HepG2 (cell line): ENCODE results near the gene DTNB. TPM values are rescaled to one million over a fixed set of nuclear protein-coding genes. Genes with fewer than 3 reads are reported as not detected.

Experiments
- ATAC-seq: fragments of 200-7000 bp; cut with Tn5 transposase; 3 replicates; pipeline ENCODE4 v1.9.1; 2020; ENCODE audit warnings: mild to moderate bottlenecking, moderate library complexity
- BruUV-seq: library from RNA; stranded (reverse); fragments of 400-500 nt; replicated peaks from 2 replicates; lab custom pipeline; 2021; lab: Mats Ljungman, UMichigan
- CTCF ChIA-PET: fragments of 300-600 bp; formaldehyde crosslinking; extraction: SDS; loops from one replicate; lab custom pipeline; 2021; ENCODE audit warnings: low total read pairs, inconsistent platforms, low intra/inter-chr PET ratio; lab: Yijun Ruan, JAX
- POLR2A ChIA-PET: fragments of 350-600 bp; sonication (Branson Sonifier 250); formaldehyde crosslinking; loops from one replicate; lab custom pipeline; 2020; ENCODE audit warnings: antibody characterized with exemption, inconsistent platforms; lab: Yijun Ruan, JAX
- DNase-seq: peaks from one replicate; pipeline ENCODE4 v3.0.0-alpha.2; 2015; ENCODE audit warnings: low spot score
- FAIRE-seq: peaks from 3 replicates; lab custom pipeline; 2011; peaks lifted over from hg19 to GRCh38; lab: Jason Lieb, UNC
- H2AFZ ChIP-seq: one replicate; pipeline ENCODE4 v1.6.1; 2011; ENCODE audit warnings: low read length, inconsistent platforms
- H3K27ac ChIP-seq: fragments of 300-600 bp; 3 replicates; pipeline ENCODE4 v1.8.0; 2011; ENCODE audit warnings: mixed run types, mild to moderate bottlenecking, mixed read lengths, low read length, inconsistent platforms; ENCODE audit not compliant: insufficient read depth; ENCODE audit errors: extremely low read length
- H3K27me3 ChIP-seq, 2 experiments: fragments of 200-600 bp in 1 of 2; 2 replicates in 1 of 2; 3 replicates in 1 of 2; pipeline versions ENCODE4 v1.6.0 to v1.8.0; 2011; ENCODE audit warnings: low read length in 2 of 2, mild to moderate bottlenecking in 2 of 2, moderate library complexity in 2 of 2, inconsistent platforms in 1 of 2; ENCODE audit not compliant: insufficient read depth in 2 of 2, control insufficient read depth in 1 of 2
- H3K36me3 ChIP-seq, 2 experiments: fragments of 200-600 bp in 1 of 2; replicated peaks in 1 of 2; 2 replicates in 1 of 2; 3 replicates in 1 of 2; pipeline versions ENCODE4 v1.5.1 to v1.8.0; 2011; ENCODE audit warnings: low read length in 2 of 2, inconsistent platforms in 1 of 2; ENCODE audit not compliant: insufficient read depth in 2 of 2, control insufficient read depth in 1 of 2
- H3K4me1 ChIP-seq: 2 replicates; pipeline ENCODE4 v1.5.1; 2012; ENCODE audit warnings: low read length, inconsistent platforms; ENCODE audit not compliant: insufficient read depth
- H3K4me2 ChIP-seq: 2 replicates; pipeline ENCODE4 v1.6.0; 2011; ENCODE audit warnings: low read depth, low read length, inconsistent platforms
- H3K4me3 ChIP-seq, 3 experiments: fragments of 200-600 bp in 1 of 3; sonication (generic), shearing (Covaris generic) in 1 of 3; replicated peaks in 1 of 3; 2 replicates each; pipeline ENCODE4 v1.5.1; 2011 to 2016; ENCODE audit warnings: low read length in 3 of 3, inconsistent platforms in 2 of 3, low read depth in 2 of 3, mild to moderate bottlenecking in 2 of 3, control low read depth in 1 of 3, mixed read lengths in 1 of 3; ENCODE audit not compliant: insufficient read depth in 1 of 3
- H3K79me2 ChIP-seq: one replicate; pipeline ENCODE4 v1.6.1; 2011; ENCODE audit warnings: low read length, inconsistent platforms; ENCODE audit not compliant: insufficient read depth
- H3K9ac ChIP-seq: 2 replicates; pipeline ENCODE4 v1.6.0; 2011; ENCODE audit warnings: mild to moderate bottlenecking, low read depth, low read length, inconsistent platforms; ENCODE audit not compliant: insufficient read depth
- H3K9me3 ChIP-seq: 2 replicates; pipeline ENCODE4 v1.5.1; 2012; ENCODE audit warnings: mild to moderate bottlenecking, low read length
- H4K20me1 ChIP-seq: 2 replicates; pipeline ENCODE4 v1.6.0; 2011; ENCODE audit warnings: inconsistent platforms, mild to moderate bottlenecking, low read length, moderate library complexity; ENCODE audit not compliant: insufficient read depth
- CC2D1A ChIP-seq: sonication (generic); formaldehyde crosslinking; IDR thresholded peaks from 2 replicates; pipeline ENCODE4 v1.8.1; 2023; ENCODE audit warnings: mild to moderate bottlenecking, missing genetic modification reagents
- DZIP1 ChIP-seq: sonication (generic); formaldehyde crosslinking; IDR thresholded peaks from 2 replicates; pipeline ENCODE4 v1.5.0; 2020; ENCODE audit warnings: mild to moderate bottlenecking, missing genetic modification reagents
- FOXP1 ChIP-seq, 2 experiments: fragments of 450-650 bp in 1 of 2; IDR thresholded peaks; 2 replicates each; pipeline ENCODE4 v1.6.1; 2017 to 2018; ENCODE audit warnings: antibody characterized with exemption in 1 of 2
- GATA4 ChIP-seq: sonication (generic); IDR thresholded peaks from 2 replicates; pipeline ENCODE4 v1.6.1; 2016; ENCODE audit warnings: antibody characterized with exemption, low read depth, borderline replicate concordance
- IRF1 ChIP-seq: sonication (generic); formaldehyde crosslinking; IDR thresholded peaks from 2 replicates; pipeline ENCODE4 v1.4.0; 2020; ENCODE audit warnings: low read depth, mild to moderate bottlenecking, missing genetic modification reagents
- MIER2 ChIP-seq: IDR thresholded peaks from 2 replicates; pipeline ENCODE4 v1.6.1; 2016; ENCODE audit warnings: missing biosample characterization, missing genetic modification reagents
- SALL2 ChIP-seq: sonication (generic); formaldehyde crosslinking; IDR thresholded peaks from 2 replicates; pipeline ENCODE4 v1.8.1; 2023; ENCODE audit warnings: mild to moderate bottlenecking, missing genetic modification reagents, inconsistent platforms
- STAG1 ChIP-seq: sonication (generic); formaldehyde crosslinking; IDR thresholded peaks from 2 replicates; pipeline ENCODE4 v1.4.0; 2020; ENCODE audit warnings: missing genetic modification reagents
- TOE1 ChIP-seq: sonication (generic); formaldehyde crosslinking; IDR thresholded peaks from 2 replicates; pipeline ENCODE4 v1.4.0; 2020; ENCODE audit warnings: mild to moderate bottlenecking, missing genetic modification reagents
- ZBTB1 ChIP-seq: sonication (generic); formaldehyde crosslinking; IDR thresholded peaks from 2 replicates; pipeline ENCODE4 v1.4.0; 2020; ENCODE audit warnings: missing genetic modification reagents, borderline replicate concordance
- ZBTB39 ChIP-seq: sonication (generic); formaldehyde crosslinking; IDR thresholded peaks from 2 replicates; pipeline ENCODE4 v1.5.0; 2020; ENCODE audit warnings: missing genetic modification reagents
- ZNF256 ChIP-seq: sonication (generic); formaldehyde crosslinking; conservative IDR thresholded peaks from 2 replicates; pipeline ENCODE4 v1.4.0; 2020; ENCODE audit warnings: missing genetic modification reagents
- ZNF282 ChIP-seq: fragments of 450-650 bp; IDR thresholded peaks from 2 replicates; pipeline ENCODE4 v1.6.1; 2018; ENCODE audit not compliant: partially characterized antibody
- ZNF337 ChIP-seq: sonication (generic); formaldehyde crosslinking; IDR thresholded peaks from 2 replicates; pipeline ENCODE4 v1.5.1; 2020; ENCODE audit warnings: missing genetic modification reagents, low read depth, mild to moderate bottlenecking, borderline replicate concordance
- ZNF546 ChIP-seq: sonication (generic); formaldehyde crosslinking; conservative IDR thresholded peaks from 2 replicates; pipeline ENCODE4 v1.8.1; 2023; ENCODE audit warnings: mild to moderate bottlenecking, missing genetic modification reagents
- ZNF607 ChIP-seq: sonication (generic); formaldehyde crosslinking; IDR thresholded peaks from 2 replicates; pipeline ENCODE4 v1.5.1; 2020; ENCODE audit warnings: missing genetic modification reagents, mild to moderate bottlenecking, borderline replicate concordance
- ZNF780A ChIP-seq: sonication (generic); formaldehyde crosslinking; IDR thresholded peaks from 2 replicates; pipeline ENCODE4 v1.8.0; 2022; ENCODE audit warnings: mild to moderate bottlenecking, missing genetic modification reagents, moderate library complexity
- WGBS: methylation state at CpG from one replicate; pipeline ENCODE4 v1.1.6; 2017; ENCODE audit warnings: low lambda C conversion rate; 5-methylcytosine and 5-hydroxymethylcytosine counted together
- in situ Hi-C: cut with HindIII; loops from 2 replicates; pipeline ENCODE4 v1.10.0; 2017; ENCODE audit warnings: low pct_unique_long_range_greater_than_20kb; ENCODE audit not compliant: extremely low pct_ligation_motif_present
- intact Hi-C: fragments of 100-400 bp; cut with micrococcal nuclease; formaldehyde crosslinking; loops from one replicate; pipeline ENCODE4 v1.10.0; 2022; ENCODE audit not compliant: unreplicated experiment
- polyA plus RNA-seq, 8 experiments: library from polyadenylated mRNA; depleted of rRNA in 3 of 8; stranded (reverse) in 7 of 8; unstranded in 1 of 8; fragments of >200 nt; fragmentation: Illumina TruSeq in 4 of 8; extraction: Trizol in 4 of 8; gene quantifications; 2 replicates each; pipeline versions ENCODE4 v1.2.1 to v1.2.3, GENCODE V29; 2011 to 2016; ENCODE audit warnings: low read depth in 4 of 8, missing spikeins in 1 of 8, mixed read lengths in 1 of 8; ENCODE audit not compliant: insufficient read depth in 1 of 8
- total RNA-seq, 5 experiments: library from RNA; depleted of rRNA; stranded (reverse); fragments of >200 nt; fragmentation: Illumina TruSeq; extraction: Trizol; gene quantifications; 2 replicates each; pipeline ENCODE4 v1.2.3, GENCODE V29; 2016; ENCODE audit warnings: low read depth in 1 of 5

DTNB gene
- total and polyA plus RNA-seq, 2 of the 13 experiments (the other 11 are each of a cell fraction or from before 2014, with no cell fraction given), result 14.4 to 23.9 TPM

GRCh38 chr2:25582077-25582830, 91.1 kb downstream of the DTNB start (continued):
- TF ChIP-seq DZIP1 (CRISPR knock-in tag) (no peak), ZNF607 (CRISPR knock-in tag) (no peak), FOXP1 (IDR thresholded peaks at IDR 0.05) (no peak), FOXP1 (CRISPR knock-in tag; IDR thresholded peaks at IDR 0.05) (no peak)

GRCh38 chr2:25576596-25576995, 96.8 kb downstream of the DTNB start:
- 98% methylated on average over 7 of the region's 7 CpGs for WGBS
- CTCF ChIA-PET, result no interaction called here
- no peak for ATAC-seq
- TF ChIP-seq SALL2 (CRISPR knock-in tag) (no peak), STAG1 (no peak), ZNF780A (CRISPR knock-in tag) (no peak), ZNF337 (CRISPR knock-in tag) (no peak), MIER2 (CRISPR knock-in tag) (no peak), ZBTB39 (no peak), ZBTB1 (no peak), TOE1 (CRISPR knock-in tag) (no peak), GATA4 (no peak), CC2D1A (CRISPR knock-in tag) (no peak), ZNF282 (no peak), ZNF256 (no peak), IRF1 (CRISPR knock-in tag) (no peak), ZNF546 (no peak)

More at GRCh38 chr2:25576596-25576995, 96.8 kb downstream of the DTNB start:
- Histone ChIP-seq H3K27me3 (no peaks in the 10 kb centered on the region), H3K79me2 (no peaks in the 10 kb centered on the region), H3K27ac (no peak overlapping the region), H3K9ac (no peak overlapping the region), H3K36me3 (no peaks in the 10 kb centered on the region), H3K4me3 (no peak overlapping the region), H2AFZ (no peak overlapping the region), H3K4me1 (no peaks in the 10 kb centered on the region), H3K4me2 (no peak overlapping the region), H4K20me1 (no peaks in the 10 kb centered on the region), H3K9me3 (no peaks in the 10 kb centered on the region)
- in situ Hi-C loops (no loop called here), intact Hi-C loops (no loop called here)
- POLR2A ChIA-PET, result no interaction called here
- no peak for DNase-seq
- no TSS peak for BruUV-seq
- FAIRE-seq, result no peak
